Stimulated activated CD8-positive, alpha-beta memory T cell treated with anti-CD3 and anti-CD28 coated beads, Interleukin-15, amount 100 ng/mL, for 1 hour (primary cell): ENCODE data around the gene MYL7.
"Not testable (repeated sequence)": the region's sequence is repeated elsewhere in the genome, so short reads cannot be mapped to it uniquely, and the experiment has no call there.

ENCODE experiments used
- DNase-seq: peaks from one replicate; pipeline ENCODE4 v3.0.0-alpha.2; 2020; ENCODE audit warnings: low read depth

MYL7 gene, protein sequence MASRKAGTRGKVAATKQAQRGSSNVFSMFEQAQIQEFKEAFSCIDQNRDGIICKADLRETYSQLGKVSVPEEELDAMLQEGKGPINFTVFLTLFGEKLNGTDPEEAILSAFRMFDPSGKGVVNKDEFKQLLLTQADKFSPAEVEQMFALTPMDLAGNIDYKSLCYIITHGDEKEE

DNA sequence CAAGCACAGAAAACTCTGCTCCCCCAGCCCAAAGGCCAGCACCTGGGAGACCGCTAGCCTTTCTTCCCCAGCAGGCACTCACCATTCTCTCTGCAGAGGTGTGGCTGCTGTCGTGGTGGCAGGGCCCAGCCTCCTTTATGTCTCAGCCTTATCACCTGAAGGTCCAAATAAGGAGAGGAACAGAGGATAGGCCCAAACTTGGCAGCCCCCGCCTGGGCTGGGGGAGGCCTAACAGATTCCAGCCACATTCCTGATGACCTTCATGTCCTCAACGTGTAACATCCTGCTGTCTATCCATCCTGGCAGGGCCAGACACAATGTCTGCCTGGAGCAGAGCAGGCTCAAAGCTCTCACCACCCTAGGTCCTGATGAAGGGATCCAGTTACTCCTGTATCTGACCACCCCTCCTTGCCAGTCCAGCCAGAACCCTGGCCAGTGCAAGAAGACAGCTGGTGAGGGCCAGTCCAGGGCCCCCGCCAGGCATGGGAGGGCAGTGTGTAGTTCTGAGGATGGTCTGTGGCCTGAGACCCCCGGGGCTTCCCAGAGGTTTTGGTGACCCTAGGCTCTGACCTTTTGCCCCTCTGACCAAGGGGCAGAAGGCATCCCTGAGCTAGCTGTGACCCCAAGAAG is at the start of gene MYL7:
MYL7 (minus strand) TSS at position 112 of the 630 bp plus-strand sequence; CDS start at position 85, 27 bp downstream.
- DNase-seq: no peak

DNA sequence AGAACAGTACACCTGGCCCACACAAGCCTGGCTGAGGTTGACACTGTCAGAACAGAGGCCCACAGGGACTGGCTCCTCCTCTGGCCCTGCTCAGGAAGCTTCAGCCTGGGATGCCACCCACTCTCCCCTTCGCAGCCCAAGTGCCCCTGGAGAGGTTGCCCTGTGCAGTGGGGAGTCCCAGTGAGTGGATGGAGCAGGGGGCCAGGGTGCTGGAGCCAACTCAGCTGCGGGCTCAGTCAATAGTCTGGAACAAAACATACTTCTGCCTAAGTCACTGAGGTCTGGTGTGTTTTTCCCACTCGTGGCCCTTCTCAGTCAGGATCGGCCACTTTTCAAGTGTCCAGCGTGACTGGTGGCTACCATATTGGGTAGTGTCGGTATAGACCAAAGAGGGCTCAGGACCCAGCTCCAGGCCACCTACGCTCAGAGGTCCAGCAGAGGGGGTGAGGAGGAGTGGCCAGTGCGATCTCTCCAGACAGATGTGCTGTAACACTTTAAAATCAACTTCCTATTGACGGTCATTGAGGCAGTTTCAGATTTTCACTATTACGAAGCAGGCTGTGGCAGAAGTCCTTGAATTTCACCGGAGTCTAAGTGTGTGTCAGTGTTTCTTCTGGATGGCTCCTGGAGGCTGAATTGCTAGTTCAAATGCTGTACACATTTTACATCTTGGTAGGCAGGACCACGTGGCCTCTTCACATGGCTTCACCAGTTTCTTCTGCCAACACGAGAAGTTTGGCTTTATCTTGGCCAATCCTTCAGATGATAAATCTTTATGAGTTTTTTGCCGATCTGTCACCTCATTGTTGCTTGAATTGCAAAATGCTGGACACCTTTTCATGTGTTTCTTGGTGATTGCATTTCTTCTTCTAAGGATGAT is 49.1 kb upstream of the MYL7 start:
- no peak for DNase-seq

DNA sequence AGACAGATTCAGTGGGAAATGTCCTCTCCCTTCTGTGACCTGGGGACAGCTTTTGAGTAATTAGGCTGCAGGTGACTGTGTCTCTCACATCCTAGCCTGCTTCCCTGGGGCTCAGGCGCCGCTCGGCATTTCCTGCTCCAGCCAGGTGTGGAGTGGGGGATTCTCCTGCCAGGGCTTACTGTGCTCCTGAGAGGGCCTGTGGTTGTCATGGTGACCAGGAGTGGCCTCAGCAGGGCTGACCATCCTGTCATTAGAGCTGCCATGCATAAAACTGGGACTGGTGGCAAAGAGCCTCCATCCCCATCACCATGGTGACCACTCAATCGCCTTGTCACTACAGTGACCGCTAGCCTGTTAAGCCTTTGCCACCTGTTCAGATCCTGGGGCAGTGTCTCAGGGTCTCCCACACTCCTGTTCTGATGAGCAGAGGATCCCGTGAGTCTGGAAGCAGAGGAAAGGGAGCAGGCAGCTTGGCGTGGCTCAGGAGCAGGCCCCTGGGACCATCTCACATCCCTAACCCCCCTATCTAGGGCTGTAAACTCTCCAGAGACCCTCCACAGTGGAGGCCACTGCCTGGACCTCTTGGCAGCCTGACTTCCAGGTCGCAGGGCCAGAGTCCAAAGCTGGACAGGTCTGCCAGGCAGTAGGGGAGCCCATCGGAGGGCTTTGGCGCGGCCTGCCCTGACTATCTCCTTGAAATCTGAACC is 48.3 kb upstream of the MYL7 start, which contains the start of gene GCK:
GCK (minus strand) TSS at position 154 of the 707 bp plus-strand sequence. CDS start 486 bp downstream, outside the sequence.
- no peak for DNase-seq

DNA sequence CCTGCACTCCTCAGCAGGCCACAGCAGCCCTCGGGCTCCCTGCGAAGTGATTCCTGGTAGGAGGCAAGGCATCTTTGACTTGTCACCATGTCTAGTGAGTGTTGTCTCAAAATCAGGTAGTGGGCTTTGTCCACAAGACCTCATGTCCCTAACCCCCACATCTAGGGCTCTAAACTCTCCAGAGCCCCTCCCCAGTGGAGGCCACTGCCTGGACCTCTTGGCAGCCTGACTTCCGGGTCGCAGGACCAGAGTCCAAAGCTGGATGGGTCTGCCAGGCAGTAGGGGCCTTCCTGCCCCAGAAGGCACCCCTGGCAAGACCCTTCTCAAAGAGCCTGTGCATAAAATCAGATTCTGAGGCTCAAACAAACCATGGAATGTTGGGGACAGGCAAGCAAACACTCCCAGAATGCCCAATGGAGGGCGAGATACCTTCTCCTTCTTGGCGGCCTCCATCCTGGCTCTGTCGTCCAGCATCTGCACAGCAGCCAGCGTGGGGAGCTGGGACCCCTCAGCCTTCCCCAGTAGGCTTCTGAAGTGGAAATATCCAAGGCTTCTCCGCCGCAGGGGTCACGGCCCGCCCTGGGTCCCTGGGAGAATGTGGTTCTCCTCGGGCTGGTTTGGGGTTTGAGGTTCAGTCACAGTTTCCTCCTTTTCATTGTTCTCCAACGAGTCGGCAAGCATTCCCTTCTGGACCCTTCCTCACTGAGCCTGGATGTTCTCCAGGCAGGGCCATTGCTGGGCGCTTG is 47.5 kb upstream of the MYL7 start:
- no peak for DNase-seq

DNA sequence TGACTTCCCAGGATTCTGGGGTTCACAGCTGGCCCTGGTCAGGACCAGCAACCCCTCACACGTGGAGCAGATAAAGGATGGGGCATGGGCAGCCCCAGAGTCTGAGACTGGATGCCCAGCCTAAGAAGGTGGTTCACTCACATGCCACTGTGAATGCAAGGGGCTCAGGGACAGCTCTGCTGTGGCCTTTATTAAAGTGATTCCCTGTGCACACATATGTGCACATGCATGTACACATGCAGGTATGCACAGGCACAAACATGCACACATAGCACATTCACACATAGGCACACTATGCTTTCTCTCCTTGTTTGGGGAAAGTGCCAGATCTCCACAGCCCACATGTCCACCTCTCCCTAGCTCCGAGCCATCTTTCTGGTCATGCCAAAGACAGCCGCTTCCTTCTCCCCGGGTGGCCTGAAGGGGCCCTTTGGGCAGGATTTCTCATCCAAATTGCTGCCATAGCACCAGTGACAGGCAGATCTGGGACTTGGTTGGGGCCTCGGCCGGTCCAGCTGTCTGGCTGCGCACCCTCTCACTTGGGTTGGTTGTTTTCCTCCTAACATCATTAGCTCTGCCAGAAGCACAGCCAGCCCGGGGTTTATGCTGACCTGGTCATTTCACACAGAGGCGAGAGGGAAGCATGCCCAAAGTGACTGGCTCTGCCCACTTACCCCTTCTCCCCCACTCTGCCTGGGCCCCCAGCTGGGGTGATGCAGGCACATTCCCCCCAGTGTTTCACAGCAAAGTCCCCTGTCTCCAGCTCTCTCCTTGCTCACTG is 46.7 kb upstream of the MYL7 start:
- no peak for DNase-seq

DNA sequence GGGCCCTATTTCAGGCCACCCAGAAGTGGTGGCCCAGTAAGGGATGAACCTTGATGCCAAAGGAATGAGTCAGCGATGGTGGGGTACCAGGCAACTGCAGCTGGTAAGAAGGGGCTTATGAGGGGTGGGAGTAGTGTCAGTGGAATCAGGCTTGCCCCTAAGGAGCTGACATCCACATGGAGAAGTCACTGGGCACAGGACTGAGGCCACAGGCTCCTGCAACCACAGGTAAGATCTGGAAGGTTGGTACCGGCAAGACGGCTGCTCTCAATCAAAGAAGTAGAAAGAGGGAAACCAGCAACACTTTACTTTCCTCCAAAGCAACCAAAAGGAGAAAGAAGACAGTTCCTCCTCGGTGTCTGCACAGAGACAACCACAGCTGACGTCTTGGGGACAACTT is 45.6 kb upstream of the MYL7 start:
- DNase-seq: no peak

DNA sequence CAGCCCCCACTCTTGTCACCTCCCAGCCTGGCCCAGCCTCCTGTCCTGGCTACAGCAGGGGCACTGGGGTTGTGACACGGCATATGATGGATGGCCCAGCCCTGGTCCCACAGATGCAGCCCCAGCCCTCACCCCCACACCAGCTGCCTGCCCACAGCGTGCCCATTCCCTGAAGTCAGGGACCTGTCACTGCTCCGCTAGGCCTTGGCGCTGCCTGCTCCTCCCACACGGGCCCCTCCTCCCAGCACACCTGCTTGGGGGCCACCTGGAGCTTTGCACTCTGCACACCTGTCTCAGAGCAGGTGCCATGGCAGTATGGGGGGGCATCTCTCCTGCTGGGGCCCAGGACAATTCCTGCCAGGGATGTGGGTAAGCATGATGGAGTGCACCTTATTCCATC is 44.6 kb upstream of the MYL7 start:
- DNase-seq: no peak

DNA sequence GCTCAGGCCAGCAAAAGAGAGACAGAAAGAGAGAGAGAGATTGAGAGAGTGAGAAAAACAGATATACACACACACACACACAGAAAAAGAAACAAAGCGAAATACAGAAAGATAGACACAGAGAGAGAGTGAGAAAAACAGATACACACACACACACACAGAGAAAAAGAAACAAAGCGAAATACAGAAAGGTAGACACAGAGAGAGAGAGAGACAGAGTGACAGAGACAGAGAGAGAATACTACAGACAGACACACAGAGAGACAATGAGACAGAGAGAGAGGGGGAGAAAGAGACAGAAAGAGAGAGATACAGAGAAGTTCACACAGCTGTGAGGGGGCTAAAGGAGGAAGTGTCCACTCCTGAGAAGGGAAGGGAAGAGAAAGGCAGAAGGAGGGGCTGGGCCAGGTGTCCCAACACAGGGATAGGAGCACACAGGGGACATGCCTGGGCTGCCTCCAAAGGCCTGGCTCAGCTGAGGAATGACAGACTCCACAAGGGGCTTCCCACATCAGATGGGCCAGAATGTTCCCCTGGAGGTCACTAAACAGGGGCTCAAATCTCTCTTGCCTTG is 43.8 kb upstream of the MYL7 start:
- DNase-seq: no peak

DNA sequence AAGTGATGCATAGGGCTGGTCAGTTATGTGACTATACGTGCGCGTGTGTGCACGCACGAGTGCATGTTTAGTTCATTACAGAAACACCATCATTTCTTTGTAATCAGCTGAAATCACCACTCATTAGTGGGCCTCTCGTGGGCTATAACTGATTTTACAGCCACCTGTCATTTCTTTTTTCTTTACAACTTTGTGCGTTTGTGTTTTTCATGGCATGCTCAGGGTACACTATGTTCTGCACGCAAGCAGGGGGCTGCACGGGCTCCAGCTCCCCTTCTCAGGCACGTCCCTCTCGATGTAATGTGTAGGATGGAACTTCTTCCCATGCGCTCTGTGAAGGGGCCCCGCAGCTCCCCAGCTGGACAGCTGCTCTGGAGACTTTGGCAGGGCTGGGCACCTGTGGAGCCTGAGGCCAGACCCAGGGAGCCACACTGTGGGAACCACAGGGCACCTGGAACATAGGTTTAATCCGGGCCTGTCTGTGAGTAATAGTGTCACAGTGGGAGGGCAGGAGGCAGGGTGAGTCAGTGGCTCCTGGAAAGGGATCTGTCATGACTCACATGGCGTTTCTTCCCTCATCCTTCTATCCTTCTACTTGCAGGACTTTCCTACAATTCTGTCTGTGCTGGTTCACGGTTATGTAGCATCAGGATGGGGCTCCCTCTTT is 43.2 kb upstream of the MYL7 start:
- no peak for DNase-seq

DNA sequence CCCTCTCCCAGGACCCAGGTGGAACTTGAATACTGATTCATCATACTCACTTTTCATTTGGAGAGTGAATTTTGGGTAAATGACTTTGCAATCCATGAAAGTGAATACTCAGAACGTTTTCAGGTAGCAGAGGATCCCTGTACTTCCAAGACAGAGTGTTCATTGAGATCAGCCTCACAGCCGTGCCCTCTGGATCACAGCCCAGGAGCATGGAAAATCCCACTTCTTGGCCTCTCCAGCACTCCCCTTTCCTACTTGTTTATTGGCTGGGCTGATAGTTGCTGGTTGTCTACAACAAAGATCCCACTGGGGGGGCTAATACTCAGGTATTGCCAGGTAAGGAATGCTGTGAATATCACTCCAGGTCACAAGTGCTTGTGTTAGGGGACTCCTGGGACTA is 42.3 kb upstream of the MYL7 start:
- DNase-seq: no peak

DNA sequence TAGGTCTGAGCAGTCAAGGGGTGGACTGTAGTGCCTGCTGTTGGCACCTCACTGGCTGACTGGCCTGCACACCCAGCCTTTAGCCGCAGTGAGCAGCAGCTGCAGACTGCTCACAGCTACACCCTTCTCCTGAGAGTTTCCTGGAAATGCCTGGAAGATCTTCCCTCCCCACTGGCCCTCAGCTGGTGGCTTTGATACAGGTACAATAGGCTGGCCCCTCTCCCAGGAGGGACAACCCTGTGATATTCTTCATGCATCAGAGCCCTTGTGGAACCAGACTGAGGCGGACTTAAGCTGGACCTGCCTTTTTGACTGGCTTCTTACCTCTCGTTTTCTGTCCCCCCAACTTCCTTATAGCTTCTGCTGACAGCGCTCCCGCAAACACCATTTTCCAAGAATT is 41.7 kb upstream of the MYL7 start:
- DNase-seq: no peak

DNA sequence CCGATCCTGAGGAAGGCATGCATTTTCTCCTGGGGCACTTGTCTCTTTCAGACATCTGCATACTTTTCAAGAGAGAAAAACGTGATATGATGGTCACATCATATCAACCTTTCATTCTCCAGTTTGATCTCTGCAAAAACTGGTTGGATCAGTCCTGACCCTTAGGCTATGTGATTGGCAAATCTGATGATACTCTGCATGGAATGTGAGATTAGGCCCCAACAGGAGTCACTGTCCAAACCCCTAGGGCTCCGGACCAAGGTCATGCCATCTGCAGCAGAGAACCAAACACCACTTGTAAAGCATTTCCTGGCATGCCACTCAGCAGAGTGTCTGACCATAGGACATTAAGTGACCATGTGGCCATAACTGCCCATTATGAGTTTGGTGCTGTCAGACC is 39.5 kb upstream of the MYL7 start:
- DNase-seq: no peak

DNA sequence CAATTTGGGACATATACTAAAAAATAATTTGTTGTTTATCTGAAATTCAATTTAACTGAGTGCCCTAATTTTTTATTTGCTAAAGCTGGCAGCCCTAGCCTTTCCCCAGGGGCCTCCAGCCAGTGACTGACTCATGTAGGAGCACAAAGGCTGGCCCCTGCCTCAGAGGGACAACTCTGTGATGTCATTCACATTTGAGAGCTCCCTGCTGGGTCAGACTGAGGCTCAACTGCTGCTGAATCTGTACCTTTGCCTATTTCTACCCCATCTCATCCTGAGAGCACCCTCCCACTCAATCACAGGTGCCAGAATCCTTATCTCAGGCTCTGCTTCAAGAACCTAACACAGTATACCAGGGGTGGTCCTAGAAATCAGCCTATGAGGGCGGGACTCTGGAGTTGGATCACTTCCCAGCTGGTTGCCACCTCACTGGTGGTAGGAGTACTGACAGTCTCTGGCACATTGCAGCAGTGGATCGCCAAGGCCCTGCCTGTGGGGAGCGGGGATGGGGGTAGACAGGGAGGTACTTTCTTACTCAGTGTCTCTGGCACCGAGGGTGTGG is 36.5 kb upstream of the MYL7 start:
- no peak for DNase-seq

DNA sequence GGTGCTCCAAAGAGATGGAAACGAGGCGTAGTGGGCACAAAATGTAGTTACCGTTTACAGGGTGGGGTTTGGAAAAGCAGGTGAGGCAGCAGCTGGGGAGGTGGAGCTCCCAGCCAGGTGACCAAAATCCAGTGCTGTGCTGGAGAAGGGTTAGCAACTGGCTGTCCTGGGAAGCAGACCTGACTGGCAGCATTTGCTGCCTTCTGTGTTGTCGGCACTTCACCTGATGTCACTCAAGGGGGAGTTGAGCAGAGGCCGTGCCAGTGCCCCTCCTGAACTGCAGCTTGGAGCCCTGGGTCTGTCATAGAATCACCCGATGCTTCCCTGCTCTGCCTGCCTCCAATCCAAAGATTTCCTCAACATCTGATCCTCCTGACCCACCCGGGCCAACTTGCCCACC is 35.4 kb upstream of the MYL7 start:
- no peak for DNase-seq

DNA sequence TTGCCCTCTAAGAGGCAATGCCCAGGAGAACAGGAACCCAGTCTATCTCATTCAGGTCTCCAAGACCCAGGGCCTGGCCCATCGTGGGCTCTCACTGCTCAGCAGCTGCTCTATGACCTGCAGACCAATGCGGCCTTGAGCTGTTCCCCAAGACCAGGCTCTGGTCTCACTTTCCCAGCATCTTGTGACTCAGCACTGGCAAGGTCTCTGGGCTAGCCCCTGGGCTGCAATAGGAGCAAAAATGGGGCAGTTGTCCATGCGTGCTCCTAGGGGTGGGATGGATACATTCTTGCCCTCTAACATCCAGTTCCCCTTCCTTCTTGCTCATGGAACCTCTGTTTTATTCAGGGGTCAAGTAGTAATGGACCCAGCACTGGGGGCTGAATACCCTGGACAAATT is 34.6 kb upstream of the MYL7 start:
- no peak for DNase-seq

DNA sequence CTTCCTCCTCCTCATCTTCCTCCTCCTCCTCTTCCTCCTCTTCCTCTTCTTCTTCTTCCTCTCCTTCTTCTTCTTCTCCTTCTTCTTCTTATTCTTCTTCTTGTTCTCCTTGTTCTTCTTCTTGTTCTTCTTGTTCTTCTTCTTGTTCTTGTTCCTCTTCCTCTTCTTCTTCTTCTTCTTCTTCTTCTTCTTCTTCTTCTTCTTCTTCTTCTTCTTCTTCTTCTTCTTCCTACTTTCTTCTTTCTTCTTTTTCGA is 33.5 kb upstream of the MYL7 start:
- DNase-seq: not testable (repeated sequence)

DNA sequence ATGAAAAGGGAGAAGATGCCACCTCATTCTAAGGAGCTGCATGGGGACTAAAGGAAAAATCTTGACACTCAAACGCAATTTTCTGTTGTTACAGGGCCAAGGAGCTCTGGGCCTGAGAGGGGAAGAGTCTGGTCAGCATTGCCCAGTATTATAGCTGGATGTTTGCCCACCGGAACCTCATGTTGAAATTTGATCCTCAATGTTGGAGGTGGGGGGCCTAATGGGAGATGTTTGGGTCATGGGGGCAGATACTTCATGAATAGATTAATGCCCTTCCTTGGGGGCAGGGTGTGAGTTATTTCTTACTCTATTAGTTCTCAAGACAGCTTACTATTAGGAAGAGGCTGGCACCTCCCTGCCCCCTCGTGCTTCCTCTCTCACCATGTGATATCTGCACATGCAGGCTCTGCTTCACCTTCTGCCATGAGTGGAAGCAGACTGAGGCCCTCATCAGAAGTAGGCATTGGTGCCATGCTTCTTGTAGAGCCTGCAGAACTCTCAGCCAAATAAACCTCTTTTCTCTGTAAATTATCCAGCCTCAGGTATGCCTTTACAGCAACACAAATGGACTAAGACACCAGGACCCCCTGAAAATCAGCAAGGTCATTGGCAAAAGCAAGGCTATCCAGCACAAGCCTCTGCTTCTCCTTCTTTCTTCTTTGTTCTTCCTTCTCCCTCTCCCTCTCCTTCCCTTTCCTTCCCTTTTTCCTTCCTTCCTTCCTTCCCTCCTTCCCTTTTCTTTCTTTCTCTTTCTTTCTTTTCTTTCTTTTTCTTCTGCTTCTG is 33.0 kb upstream of the MYL7 start:
- no peak for DNase-seq

DNA sequence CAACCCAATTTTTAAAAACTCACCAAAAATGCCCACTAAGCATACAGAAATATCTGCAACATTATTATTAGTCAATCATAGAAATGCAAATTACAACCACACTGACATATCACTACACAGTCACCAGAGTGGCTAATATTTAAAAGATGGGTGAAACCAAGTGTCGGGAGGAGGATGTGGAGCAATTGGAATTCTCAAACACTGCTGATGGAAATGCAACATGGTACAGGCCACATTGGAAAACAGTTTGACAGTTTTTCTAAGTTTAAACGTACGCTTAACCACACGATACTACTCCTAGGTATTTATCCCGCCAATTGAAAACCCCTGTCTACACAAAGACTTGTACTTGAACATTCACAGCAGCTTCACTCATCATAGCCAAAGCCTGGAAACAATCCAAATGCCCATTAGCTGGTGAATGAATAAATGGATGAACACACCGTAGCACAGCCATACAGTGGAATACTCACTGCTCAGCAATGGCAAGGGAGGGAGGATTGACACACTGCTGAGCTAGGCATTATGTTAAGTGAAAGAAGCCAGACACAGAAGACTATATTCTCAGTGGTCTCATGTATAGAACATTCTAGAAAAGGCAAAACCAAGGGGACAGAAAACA is 31.8 kb upstream of the MYL7 start:
- DNase-seq: no peak

DNA sequence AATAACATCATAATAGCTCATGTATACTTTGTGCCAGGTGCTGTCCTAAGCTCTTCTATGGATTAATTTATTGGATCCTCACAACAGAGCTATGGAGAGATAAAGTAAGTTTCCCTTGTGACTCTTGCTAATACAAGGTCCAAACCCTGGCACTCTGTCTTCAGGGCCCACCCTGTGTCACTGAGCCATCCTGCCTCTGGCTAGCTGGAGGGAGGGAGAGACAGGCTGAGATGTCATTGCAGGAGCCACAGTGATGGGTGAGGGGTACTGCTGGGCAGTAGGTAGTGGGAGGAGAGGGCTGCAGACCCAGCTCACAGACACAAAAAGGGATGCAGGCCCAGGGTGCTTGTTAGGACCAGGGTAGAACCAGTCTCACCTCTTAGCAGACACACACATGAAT is 31.2 kb upstream of the MYL7 start:
- no peak for DNase-seq
